H9 (cell line): ENCODE results near the gene RPS19. TPM values are rescaled to one million over a fixed set of nuclear protein-coding genes. Genes with fewer than 3 reads are reported as not detected.
A peak's percentile ranks its signal among the peaks of the same experiment; 100 is the strongest.

Experiments used
- DNase-seq: peaks from one replicate; pipeline ENCODE4 v3.0.0-alpha.2; 2017
- H2AFZ ChIP-seq: one replicate; pipeline ENCODE4 v1.6.1; 2013; ENCODE audit warnings: mild to moderate bottlenecking, low read length, control low read depth, moderate library complexity
- H2AK5ac ChIP-seq: 2 replicates; pipeline ENCODE4 v1.6.1; 2013; ENCODE audit warnings: low read length, control low read depth, mixed read lengths; ENCODE audit not compliant: insufficient read length
- H2BK120ac ChIP-seq: one replicate; pipeline ENCODE4 v1.6.1; 2013; ENCODE audit warnings: low read depth, mild to moderate bottlenecking, low read length, control low read depth, inconsistent platforms; ENCODE audit not compliant: poor library complexity, severe bottlenecking
- H2BK12ac ChIP-seq: 2 replicates; pipeline ENCODE4 v1.6.1; 2013; ENCODE audit warnings: low read length, control low read depth, mixed read lengths, low read depth; ENCODE audit not compliant: insufficient read length
- H2BK15ac ChIP-seq: 2 replicates; pipeline ENCODE4 v1.6.1; 2013; ENCODE audit warnings: low read depth, low read length, control low read depth
- H2BK20ac ChIP-seq: one replicate; pipeline ENCODE4 v1.6.1; 2013; ENCODE audit warnings: low read depth, mild to moderate bottlenecking, low read length, control low read depth, inconsistent platforms; ENCODE audit not compliant: poor library complexity, severe bottlenecking
- H2BK5ac ChIP-seq: 2 replicates; pipeline ENCODE4 v1.6.1; 2013; ENCODE audit warnings: low read length, control low read depth, mixed read lengths; ENCODE audit not compliant: insufficient read length
- H3K14ac ChIP-seq: 2 replicates; pipeline ENCODE4 v1.6.1; 2013; ENCODE audit warnings: low read length, control low read depth; ENCODE audit not compliant: insufficient read depth
- H3K18ac ChIP-seq: 2 replicates; pipeline ENCODE4 v1.6.1; 2013; ENCODE audit warnings: low read depth, mild to moderate bottlenecking, mixed read lengths, low read length, control low read depth; ENCODE audit not compliant: insufficient read length
- H3K23ac ChIP-seq: 2 replicates; pipeline ENCODE4 v1.6.1; 2013; ENCODE audit warnings: low read length, control low read depth, mixed read lengths, low read depth; ENCODE audit not compliant: insufficient read length
- H3K23me2 ChIP-seq: 2 replicates; pipeline ENCODE4 v1.6.1; 2013; ENCODE audit warnings: low read depth, mild to moderate bottlenecking, mixed read lengths, low read length, control low read depth; ENCODE audit not compliant: insufficient read length, poor library complexity, severe bottlenecking
- H3K27ac ChIP-seq: 2 replicates; pipeline ENCODE4 v1.5.1; 2013; ENCODE audit warnings: low read length, control low read depth, mixed read lengths, low read depth; ENCODE audit not compliant: insufficient read length
- H3K27me3 ChIP-seq: 2 replicates; pipeline ENCODE4 v1.6.1; 2013; ENCODE audit warnings: low read length, control low read depth, inconsistent platforms; ENCODE audit not compliant: insufficient read depth
- H3K4ac ChIP-seq: 2 replicates; pipeline ENCODE4 v1.6.1; 2013; ENCODE audit warnings: low read depth, mild to moderate bottlenecking, control low read depth, inconsistent platforms, low read length, moderate library complexity
- H3K4me1 ChIP-seq: 2 replicates; pipeline ENCODE4 v1.6.1; 2013; ENCODE audit warnings: low read length, control low read depth, inconsistent platforms; ENCODE audit not compliant: insufficient read depth
- H3K4me2 ChIP-seq: 2 replicates; pipeline ENCODE4 v1.6.1; 2013; ENCODE audit warnings: low read length, control low read depth, mixed read lengths; ENCODE audit not compliant: insufficient read length, insufficient read depth
- H3K56ac ChIP-seq: 2 replicates; pipeline ENCODE4 v1.6.1; 2013; ENCODE audit warnings: low read depth, mild to moderate bottlenecking, mixed read lengths, low read length, control low read depth; ENCODE audit not compliant: insufficient read length
- H3K79me1 ChIP-seq: 2 replicates; pipeline ENCODE4 v1.6.1; 2013; ENCODE audit warnings: low read depth, mild to moderate bottlenecking, moderate library complexity, low read length, control low read depth, inconsistent platforms; ENCODE audit not compliant: insufficient read depth, poor library complexity, severe bottlenecking
- H3K79me2 ChIP-seq: 2 replicates; pipeline ENCODE4 v1.6.1; 2013; ENCODE audit warnings: low read length, control low read depth, inconsistent platforms; ENCODE audit not compliant: insufficient read depth
- H3K9ac ChIP-seq: 2 replicates; pipeline ENCODE4 v1.6.1; 2013; ENCODE audit warnings: low read length, control low read depth, mixed read lengths; ENCODE audit not compliant: insufficient read length; ENCODE audit errors: extremely low read depth
- H3K9me3 ChIP-seq: one replicate; pipeline ENCODE4 v1.6.1; 2013; ENCODE audit warnings: low read depth, low read length, inconsistent platforms; ENCODE audit not compliant: control insufficient read depth
- H3T11ph ChIP-seq: one replicate; pipeline ENCODE4 v1.6.1; 2013; ENCODE audit warnings: mild to moderate bottlenecking, low read length, control low read depth, inconsistent platforms
- H4K20me1 ChIP-seq: one replicate; pipeline ENCODE4 v1.6.1; 2013; ENCODE audit not compliant: control insufficient read depth, insufficient read length, insufficient read depth
- H4K5ac ChIP-seq: 2 replicates; pipeline ENCODE4 v1.6.1; 2013; ENCODE audit warnings: low read depth, mild to moderate bottlenecking, mixed read lengths, low read length, control low read depth; ENCODE audit not compliant: insufficient read length
- H4K8ac ChIP-seq: replicated peaks from 2 replicates; pipeline ENCODE4 v1.6.1; 2013; ENCODE audit warnings: low read length, control low read depth, mixed read lengths, low read depth; ENCODE audit not compliant: insufficient read length
- H4K91ac ChIP-seq: 2 replicates; pipeline ENCODE4 v1.6.1; 2013; ENCODE audit warnings: low read depth, mild to moderate bottlenecking, moderate library complexity, mixed read lengths, low read length, control low read depth; ENCODE audit not compliant: insufficient read length
- H3K27ac Mint-ChIP-seq, 3 experiments: 2 replicates in 2 of 3; 3 replicates in 1 of 3; pipeline ENCODE4 v1.8.0; 2020 to 2021; ENCODE audit warnings: mixed read lengths in 3 of 3, mild to moderate bottlenecking in 1 of 3, moderate library complexity in 1 of 3
- H3K27me3 Mint-ChIP-seq: 2 replicates; pipeline ENCODE4 v1.8.0; 2021; ENCODE audit warnings: low read depth, mild to moderate bottlenecking, moderate library complexity, mixed read lengths
- H3K36me3 Mint-ChIP-seq, 3 experiments: 2 replicates in 2 of 3; 3 replicates in 1 of 3; pipeline ENCODE4 v1.8.0; 2020 to 2021; ENCODE audit warnings: low read depth in 3 of 3, mixed read lengths in 3 of 3; ENCODE audit not compliant: insufficient read depth in 1 of 3
- H3K4me1 Mint-ChIP-seq, 2 experiments: 2 replicates each; pipeline ENCODE4 v1.8.0; 2020; ENCODE audit warnings: mixed read lengths in 2 of 2
- H3K4me3 Mint-ChIP-seq, 2 experiments: 2 replicates in 1 of 2; 3 replicates in 1 of 2; pipeline ENCODE4 v1.8.0; 2020 to 2021; ENCODE audit warnings: mild to moderate bottlenecking in 2 of 2, mixed read lengths in 2 of 2, moderate library complexity in 1 of 2
- H3K9me3 Mint-ChIP-seq, 2 experiments: 2 replicates in 1 of 2; 3 replicates in 1 of 2; pipeline ENCODE4 v1.8.0; 2020; ENCODE audit warnings: mild to moderate bottlenecking in 2 of 2, mixed read lengths in 2 of 2, moderate library complexity in 1 of 2
- WGBS: extraction: QIAGEN DNeasy Blood & Tissue Kit; methylation state at CpG from one replicate; pipeline ENCODE4 v1.1.7; 2013; ENCODE audit warnings: missing lambda C conversion rate, low lambda C conversion rate, mixed read lengths; ENCODE audit not compliant: insufficient read length; ENCODE audit errors: extremely low coverage; 5-methylcytosine and 5-hydroxymethylcytosine counted together
- total RNA-seq: library from RNA; stranded (reverse); gene quantifications from 2 replicates; pipeline ENCODE4 v1.2.1, GENCODE V29; 2021
- TF ChIP-seq, protein P1 (sequence below): fragments of 200-600 bp; sonication (generic); conservative IDR thresholded peaks from 3 replicates; pipeline ENCODE4 v1.8.0; 2021; ENCODE audit warnings: antibody characterized with exemption, mild to moderate bottlenecking

The RPS19 gene
- total RNA-seq, 1 experiment from 2014 or later = 3,024 TPM

DNA sequence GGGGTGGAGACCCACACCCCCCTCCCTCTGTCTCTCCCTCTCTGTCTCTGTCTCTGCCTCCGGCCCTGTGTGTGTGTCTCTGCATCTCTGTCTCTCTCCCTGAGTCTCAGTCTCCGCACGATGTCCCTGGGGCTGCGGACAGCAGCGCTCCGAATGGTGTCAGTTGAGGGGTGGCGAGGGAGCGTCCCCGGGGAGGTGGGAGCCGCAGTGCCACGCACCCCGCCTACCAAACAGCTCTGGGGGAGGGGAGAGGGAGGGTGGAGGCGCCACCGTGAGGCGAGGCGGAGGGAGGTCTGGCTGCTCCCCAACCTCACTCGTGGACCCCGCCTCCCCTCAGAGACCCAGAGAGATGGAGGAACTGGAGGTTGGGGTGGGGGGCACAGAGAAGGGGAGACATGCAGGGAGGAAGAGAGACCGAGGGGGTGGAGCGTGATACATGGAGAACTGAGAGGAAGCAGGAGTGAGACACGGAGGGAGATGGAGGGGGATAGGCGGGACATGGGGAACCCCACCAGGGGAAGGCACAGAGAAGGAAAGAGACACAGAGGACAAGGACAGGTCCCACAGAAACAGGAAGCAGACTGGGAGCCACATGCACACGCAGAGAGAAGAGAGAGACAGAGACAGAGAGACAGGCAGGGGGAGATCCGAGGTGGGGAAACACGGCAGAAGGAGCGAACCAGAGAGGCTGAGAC lies 61.0 kb downstream of the RPS19 start:
- H3K9ac ChIP-seq = no peak overlapping the region
- Mint-ChIP-seq H3K9me3 (no peaks in the 10 kb centered on the region; a peak in 2 of 5 replicates), H3K4me3 (peak overlapping the region in 1 of 2 experiments; percentile 55; a peak in 3 of 5 replicates), H3K27ac (no peak overlapping the region), H3K27me3 (peaks cover 16% of the 10 kb centered on the region), H3K4me1 (peaks cover 0 to 14% of the 10 kb centered on the region in 2 experiments; a peak in 2 of 4 replicates), H3K36me3 (no peaks in the 10 kb centered on the region)
- no peaks in the 10 kb centered on the region for H3K79me1 ChIP-seq
- no peak overlapping the region for H2BK15ac ChIP-seq
- H3K4me1 ChIP-seq = no peaks in the 10 kb centered on the region; the same call in 1 of the 2 replicates
- DNase-seq = no peak
- H4K91ac ChIP-seq = no peak overlapping the region
- H4K8ac ChIP-seq = no peak overlapping the region
- H3T11ph ChIP-seq = no peak overlapping the region
- H3K4me2 ChIP-seq = no peak overlapping the region
- no peak overlapping the region for H3K14ac ChIP-seq
- no peak overlapping the region for H2BK12ac ChIP-seq
- no peak overlapping the region for H3K27ac ChIP-seq
- peaks cover 93% of the 10 kb centered on the region for H3K27me3 ChIP-seq
- H3K9me3 ChIP-seq = no peaks in the 10 kb centered on the region
- no peak overlapping the region for H2BK120ac ChIP-seq
- H2BK5ac ChIP-seq = no peak overlapping the region
- no peak overlapping the region for H2AFZ ChIP-seq
- no peak overlapping the region for H2AK5ac ChIP-seq
- no peaks in the 10 kb centered on the region for H3K79me2 ChIP-seq
- H2BK20ac ChIP-seq = no peak overlapping the region
- TF ChIP-seq, protein P1, sequence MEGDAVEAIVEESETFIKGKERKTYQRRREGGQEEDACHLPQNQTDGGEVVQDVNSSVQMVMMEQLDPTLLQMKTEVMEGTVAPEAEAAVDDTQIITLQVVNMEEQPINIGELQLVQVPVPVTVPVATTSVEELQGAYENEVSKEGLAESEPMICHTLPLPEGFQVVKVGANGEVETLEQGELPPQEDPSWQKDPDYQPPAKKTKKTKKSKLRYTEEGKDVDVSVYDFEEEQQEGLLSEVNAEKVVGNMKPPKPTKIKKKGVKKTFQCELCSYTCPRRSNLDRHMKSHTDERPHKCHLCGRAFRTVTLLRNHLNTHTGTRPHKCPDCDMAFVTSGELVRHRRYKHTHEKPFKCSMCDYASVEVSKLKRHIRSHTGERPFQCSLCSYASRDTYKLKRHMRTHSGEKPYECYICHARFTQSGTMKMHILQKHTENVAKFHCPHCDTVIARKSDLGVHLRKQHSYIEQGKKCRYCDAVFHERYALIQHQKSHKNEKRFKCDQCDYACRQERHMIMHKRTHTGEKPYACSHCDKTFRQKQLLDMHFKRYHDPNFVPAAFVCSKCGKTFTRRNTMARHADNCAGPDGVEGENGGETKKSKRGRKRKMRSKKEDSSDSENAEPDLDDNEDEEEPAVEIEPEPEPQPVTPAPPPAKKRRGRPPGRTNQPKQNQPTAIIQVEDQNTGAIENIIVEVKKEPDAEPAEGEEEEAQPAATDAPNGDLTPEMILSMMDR = no peak
- no peak overlapping the region for H3K18ac ChIP-seq
- H3K23ac ChIP-seq = no peak overlapping the region
- no peak overlapping the region for H3K4ac ChIP-seq
- H3K56ac ChIP-seq = no peak overlapping the region
- H4K5ac ChIP-seq = no peak overlapping the region
- peaks cover 5% of the 10 kb centered on the region for H4K20me1 ChIP-seq
- WGBS = no CpG with 5 or more reads among the region's 26 CpGs
- no peaks in the 10 kb centered on the region for H3K23me2 ChIP-seq
